HCT116 (cell line): ENCODE measurements around the gene LAMTOR3.

ENCODE experiments used
- ATF3 ChIP-seq: IDR thresholded peaks from 2 replicates; pipeline ENCODE4 v1.6.1; 2012
- EZH2phosphoT487 ChIP-seq: fragments of 200-600 bp; IDR thresholded peaks from 2 replicates; pipeline ENCODE4 v1.6.1; 2018; ENCODE audit warnings: antibody characterized with exemption, borderline replicate concordance
- FOSL1 ChIP-seq: IDR thresholded peaks from 2 replicates; pipeline ENCODE4 v1.6.1; 2012; ENCODE audit warnings: low read depth
- JUND ChIP-seq: IDR thresholded peaks from 2 replicates; pipeline ENCODE4 v1.6.1; 2012
- POLR2A ChIP-seq: IDR thresholded peaks from 2 replicates; pipeline ENCODE4 v1.7.0; 2011; ENCODE audit warnings: borderline replicate concordance; ENCODE audit not compliant: insufficient read depth, insufficient read length; ENCODE audit errors: extremely low read depth
- POLR2AphosphoS5 ChIP-seq: IDR thresholded peaks from 2 replicates; pipeline ENCODE4 v1.6.1; 2011; ENCODE audit warnings: mild to moderate bottlenecking, low read depth, low read length, moderate library complexity
- REST ChIP-seq: IDR thresholded peaks from 2 replicates; pipeline ENCODE4 v1.6.1; 2012; ENCODE audit warnings: low read depth
- YY1 ChIP-seq: IDR thresholded peaks from 2 replicates; pipeline ENCODE4 v1.6.1; 2011; ENCODE audit warnings: low read length, low read depth, moderate library complexity, mild to moderate bottlenecking; ENCODE audit not compliant: insufficient replicate concordance; ENCODE audit errors: extremely low read depth
- TF ChIP-seq, protein P1 (sequence below), 3 experiments: fragments of 200-600 bp in 1 of 3; sonication (generic) in 1 of 3; IDR thresholded peaks in 2 of 3; conservative IDR thresholded peaks in 1 of 3; 2 replicates each; pipeline ENCODE4 v1.5.1; 2012 to 2017; ENCODE audit warnings: low read depth in 2 of 3, low read length in 2 of 3, antibody characterized with exemption in 1 of 3, borderline replicate concordance in 1 of 3, control low read depth in 1 of 3, mild to moderate bottlenecking in 1 of 3, mixed read lengths in 1 of 3, mixed run types in 1 of 3, moderate library complexity in 1 of 3; ENCODE audit not compliant: insufficient read depth in 1 of 3

GRCh38 chr4:99876946-99877345, 17.3 kb downstream of the LAMTOR3 start:
- TF ChIP-seq YY1 (no peak), POLR2AphosphoS5 (no peak), POLR2A (no peak), JUND (no peak), REST (no peak), ATF3 (no peak), FOSL1 (no peak), EZH2phosphoT487 (no peak)
- TF ChIP-seq, protein P1, sequence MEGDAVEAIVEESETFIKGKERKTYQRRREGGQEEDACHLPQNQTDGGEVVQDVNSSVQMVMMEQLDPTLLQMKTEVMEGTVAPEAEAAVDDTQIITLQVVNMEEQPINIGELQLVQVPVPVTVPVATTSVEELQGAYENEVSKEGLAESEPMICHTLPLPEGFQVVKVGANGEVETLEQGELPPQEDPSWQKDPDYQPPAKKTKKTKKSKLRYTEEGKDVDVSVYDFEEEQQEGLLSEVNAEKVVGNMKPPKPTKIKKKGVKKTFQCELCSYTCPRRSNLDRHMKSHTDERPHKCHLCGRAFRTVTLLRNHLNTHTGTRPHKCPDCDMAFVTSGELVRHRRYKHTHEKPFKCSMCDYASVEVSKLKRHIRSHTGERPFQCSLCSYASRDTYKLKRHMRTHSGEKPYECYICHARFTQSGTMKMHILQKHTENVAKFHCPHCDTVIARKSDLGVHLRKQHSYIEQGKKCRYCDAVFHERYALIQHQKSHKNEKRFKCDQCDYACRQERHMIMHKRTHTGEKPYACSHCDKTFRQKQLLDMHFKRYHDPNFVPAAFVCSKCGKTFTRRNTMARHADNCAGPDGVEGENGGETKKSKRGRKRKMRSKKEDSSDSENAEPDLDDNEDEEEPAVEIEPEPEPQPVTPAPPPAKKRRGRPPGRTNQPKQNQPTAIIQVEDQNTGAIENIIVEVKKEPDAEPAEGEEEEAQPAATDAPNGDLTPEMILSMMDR (IDR thresholded peaks at IDR 0.05 in 2 of 3, conservative IDR thresholded peaks at IDR 0.05 in 1 of 3; ENCODE audit: borderline replicate concordance in 1 of 3, insufficient read depth in 1 of 3, low read depth in 2 of 3, low read length in 2 of 3) = no peak
